CD4-positive, alpha-beta T cell (primary cell): Measurements from ENCODE around the gene RBMS1. TPM values are rescaled to one million over a fixed set of nuclear protein-coding genes. Genes with fewer than 3 reads are reported as not detected.

Experiments
- ATAC-seq: fragments of 200-7000 bp; cut with Tn5 transposase; one replicate; pipeline ENCODE4 v1.10.0; 2022; ENCODE audit warnings: mild to moderate bottlenecking; ENCODE audit not compliant: poor library complexity
- CTCF ChIA-PET: fragments of 350-600 bp; sonication (Branson Sonifier 250); formaldehyde crosslinking; loops from one replicate; lab custom pipeline; 2021; ENCODE audit warnings: antibody characterized with exemption, inconsistent platforms; lab: Charles Lee
- POLR2A ChIA-PET: fragments of 350-600 bp; sonication (Branson Sonifier 250); formaldehyde crosslinking; loops from one replicate; lab custom pipeline; 2021; ENCODE audit warnings: antibody characterized with exemption, inconsistent platforms; lab: Charles Lee
- DNase-seq, 14 experiments: peaks; one replicate each; pipeline ENCODE4 v3.0.0-alpha.2; 2013 to 2020; ENCODE audit warnings: mixed read lengths in 2 of 14
- H3K27ac ChIP-seq, 2 donors: one replicate each; pipeline versions ENCODE4 v1.5.1 to v1.7.0; 2013; ENCODE audit warnings: low read length in 2 of 2, low read depth in 1 of 2, mild to moderate bottlenecking in 1 of 2
- H3K27me3 ChIP-seq, 2 experiments: 1 replicate in 1 of 2; 2 replicates in 1 of 2; pipeline versions ENCODE4 v1.6.1 to v1.7.0; 2013; ENCODE audit warnings: low read length in 2 of 2, control low read depth in 1 of 2, mild to moderate bottlenecking in 1 of 2, moderate library complexity in 1 of 2; ENCODE audit not compliant: insufficient read depth in 2 of 2, control insufficient read depth in 1 of 2
- H3K36me3 ChIP-seq: one replicate; pipeline ENCODE4 v1.6.1; 2013; ENCODE audit warnings: low read length, control low read depth; ENCODE audit not compliant: insufficient read depth
- H3K4me1 ChIP-seq: one replicate; pipeline ENCODE4 v1.6.1; 2013; ENCODE audit warnings: low read length, control low read depth; ENCODE audit not compliant: insufficient read depth
- H3K4me3 ChIP-seq: one replicate; pipeline ENCODE4 v1.5.1; 2013; ENCODE audit warnings: mild to moderate bottlenecking, low read length, moderate library complexity
- H3K9me3 ChIP-seq, 2 experiments: 1 replicate in 1 of 2; 2 replicates in 1 of 2; pipeline versions ENCODE4 v1.6.1 to v1.7.0; 2013; ENCODE audit warnings: low read length in 2 of 2, mild to moderate bottlenecking in 2 of 2, control low read depth in 1 of 2, moderate library complexity in 1 of 2; ENCODE audit not compliant: control insufficient read depth in 1 of 2, insufficient read depth in 1 of 2
- H3K27ac Mint-ChIP-seq: one replicate; pipeline ENCODE4 v1.8.0; 2020; ENCODE audit warnings: mixed read lengths
- H3K27me3 Mint-ChIP-seq: one replicate; pipeline ENCODE4 v1.8.0; 2021; ENCODE audit warnings: mixed read lengths
- H3K36me3 Mint-ChIP-seq: one replicate; pipeline ENCODE4 v1.8.0; 2021; ENCODE audit warnings: low read depth, mixed read lengths
- H3K4me1 Mint-ChIP-seq: one replicate; pipeline ENCODE4 v1.8.0; 2021; ENCODE audit warnings: low read depth, mixed read lengths
- H3K4me3 Mint-ChIP-seq: one replicate; pipeline ENCODE4 v1.8.0; 2020; ENCODE audit warnings: mild to moderate bottlenecking, mixed read lengths
- H3K9me3 Mint-ChIP-seq: one replicate; pipeline ENCODE4 v1.8.0; 2020; ENCODE audit warnings: mixed read lengths
- intact Hi-C, 2 experiments: fragments of 100-400 bp; cut with DNase I in 1 of 2; cut with micrococcal nuclease in 1 of 2; formaldehyde crosslinking; loops; one replicate each; pipeline versions ENCODE4 v1.15.1 to v1.9.0; 2023 to 2025; cut with DNase I, micrococcal nuclease
- total RNA-seq, 174 experiments: library from RNA in 2 of 174; stranded (reverse) in 2 of 174; gene quantifications; one replicate each; pipeline ENCODE4 v1.2.3 and lab custom pipeline; 2021 to 2026
- TF ChIP-seq, protein P1 (sequence below): fragments of 200-600 bp; IDR thresholded peaks from one replicate; pipeline ENCODE4 v1.8.0; 2022; ENCODE audit warnings: antibody characterized with exemption, mild to moderate bottlenecking

Gene RBMS1
- total RNA-seq, 2 experiments from 2014 or later: 88.6 to 90.3 TPM

DNA sequence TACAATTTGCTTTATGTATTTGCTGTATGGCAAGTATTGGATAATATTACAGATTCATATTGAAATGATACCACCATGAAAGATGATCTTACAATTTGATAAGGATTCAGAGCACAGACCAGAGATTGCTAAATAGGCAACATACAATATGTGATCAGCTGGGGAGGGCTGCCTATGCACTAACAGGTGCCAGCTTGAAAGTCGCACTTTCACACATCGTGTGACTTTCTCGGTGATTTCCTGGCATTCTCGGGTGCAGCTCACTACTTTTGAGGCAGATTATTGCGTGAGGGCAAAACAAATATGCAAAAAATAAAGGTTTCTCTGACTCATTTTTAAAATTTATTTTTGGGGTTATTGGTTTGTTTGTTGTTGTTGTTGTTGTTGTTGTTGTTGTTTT, 36.0 kb downstream of the RBMS1 start:
- H3K36me3 Mint-ChIP-seq: peaks cover 24% of the 10 kb centered on the region
- Histone ChIP-seq H3K9me3 (no peaks in the 10 kb centered on the region), H3K36me3 (peaks cover 2% of the 10 kb centered on the region), H3K4me3 (no peak overlapping the region), H3K27me3 (no peaks in the 10 kb centered on the region), H3K27ac (no peak overlapping the region), H3K4me1 (peaks cover 30% of the 10 kb centered on the region)
- no peak overlapping the region for H3K27ac Mint-ChIP-seq
- DNase-seq (peak in 1 of 14 experiments; percentile 30), ATAC-seq (no peak)
- ChIA-PET POLR2A (interaction anchor here (0.9 to 2.0 kb wide), 4 partner anchors 10 to 51 kb away, joined by 3 to 7 read pairs (median 4); no protein-coding TSS in a partner anchor), CTCF (no interaction called here)
- TF ChIP-seq, protein P1, sequence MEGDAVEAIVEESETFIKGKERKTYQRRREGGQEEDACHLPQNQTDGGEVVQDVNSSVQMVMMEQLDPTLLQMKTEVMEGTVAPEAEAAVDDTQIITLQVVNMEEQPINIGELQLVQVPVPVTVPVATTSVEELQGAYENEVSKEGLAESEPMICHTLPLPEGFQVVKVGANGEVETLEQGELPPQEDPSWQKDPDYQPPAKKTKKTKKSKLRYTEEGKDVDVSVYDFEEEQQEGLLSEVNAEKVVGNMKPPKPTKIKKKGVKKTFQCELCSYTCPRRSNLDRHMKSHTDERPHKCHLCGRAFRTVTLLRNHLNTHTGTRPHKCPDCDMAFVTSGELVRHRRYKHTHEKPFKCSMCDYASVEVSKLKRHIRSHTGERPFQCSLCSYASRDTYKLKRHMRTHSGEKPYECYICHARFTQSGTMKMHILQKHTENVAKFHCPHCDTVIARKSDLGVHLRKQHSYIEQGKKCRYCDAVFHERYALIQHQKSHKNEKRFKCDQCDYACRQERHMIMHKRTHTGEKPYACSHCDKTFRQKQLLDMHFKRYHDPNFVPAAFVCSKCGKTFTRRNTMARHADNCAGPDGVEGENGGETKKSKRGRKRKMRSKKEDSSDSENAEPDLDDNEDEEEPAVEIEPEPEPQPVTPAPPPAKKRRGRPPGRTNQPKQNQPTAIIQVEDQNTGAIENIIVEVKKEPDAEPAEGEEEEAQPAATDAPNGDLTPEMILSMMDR: no peak
- no peaks in the 10 kb centered on the region for H3K9me3 Mint-ChIP-seq
- peaks cover 56% of the 10 kb centered on the region for H3K4me1 Mint-ChIP-seq
- no peaks in the 10 kb centered on the region for H3K27me3 Mint-ChIP-seq
- intact Hi-C loops: no loop called here
- H3K4me3 Mint-ChIP-seq: no peak overlapping the region

DNA sequence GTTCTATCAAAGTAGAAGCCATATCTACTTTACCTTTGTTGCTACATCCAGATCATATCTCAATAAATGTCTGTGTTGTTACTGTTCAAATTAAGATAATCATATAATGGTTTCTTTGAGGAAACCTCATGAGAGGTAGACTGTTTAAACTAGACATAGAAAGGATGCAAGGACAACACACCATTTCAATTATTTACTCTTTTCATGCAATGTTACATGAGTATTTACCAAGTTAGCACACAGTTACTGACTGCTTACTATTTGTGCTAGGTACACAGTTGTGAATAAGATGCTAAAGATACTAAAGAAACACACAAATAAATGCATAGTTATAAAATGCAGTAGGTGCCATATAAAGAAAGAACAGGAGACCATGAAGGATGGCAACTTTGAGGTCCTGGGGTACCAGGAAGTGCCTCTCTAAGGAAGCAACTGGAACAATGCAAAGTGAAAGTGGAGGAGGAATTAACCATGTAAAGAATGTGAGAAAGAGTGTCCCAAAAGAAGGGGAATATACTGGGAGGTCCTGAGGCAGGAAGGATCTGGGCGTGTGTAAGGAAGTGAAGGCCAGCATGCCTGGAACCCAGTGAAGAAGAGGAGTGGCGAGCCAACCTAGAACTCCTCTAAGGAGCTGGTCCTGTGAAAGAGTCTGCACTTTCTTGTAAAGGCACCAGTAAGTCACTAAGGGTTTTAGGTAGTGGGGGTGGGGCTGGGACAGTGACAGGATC, 39.4 kb downstream of the RBMS1 start:
- Mint-ChIP-seq H3K4me3 (no peak overlapping the region), H3K36me3 (peaks cover 22% of the 10 kb centered on the region), H3K27me3 (no peaks in the 10 kb centered on the region), H3K27ac (no peak overlapping the region), H3K9me3 (no peaks in the 10 kb centered on the region), H3K4me1 (peaks cover 39% of the 10 kb centered on the region)
- Histone ChIP-seq H3K36me3 (no peaks in the 10 kb centered on the region), H3K27ac (no peak overlapping the region), H3K27me3 (no peaks in the 10 kb centered on the region), H3K4me3 (no peak overlapping the region), H3K4me1 (peaks cover 16% of the 10 kb centered on the region), H3K9me3 (no peaks in the 10 kb centered on the region)
- no peak for DNase-seq
- ChIA-PET CTCF (no interaction called here), POLR2A (no interaction called here)
- intact Hi-C loops: no loop called here
- TF ChIP-seq, protein P1: no peak
- no peak for ATAC-seq

DNA sequence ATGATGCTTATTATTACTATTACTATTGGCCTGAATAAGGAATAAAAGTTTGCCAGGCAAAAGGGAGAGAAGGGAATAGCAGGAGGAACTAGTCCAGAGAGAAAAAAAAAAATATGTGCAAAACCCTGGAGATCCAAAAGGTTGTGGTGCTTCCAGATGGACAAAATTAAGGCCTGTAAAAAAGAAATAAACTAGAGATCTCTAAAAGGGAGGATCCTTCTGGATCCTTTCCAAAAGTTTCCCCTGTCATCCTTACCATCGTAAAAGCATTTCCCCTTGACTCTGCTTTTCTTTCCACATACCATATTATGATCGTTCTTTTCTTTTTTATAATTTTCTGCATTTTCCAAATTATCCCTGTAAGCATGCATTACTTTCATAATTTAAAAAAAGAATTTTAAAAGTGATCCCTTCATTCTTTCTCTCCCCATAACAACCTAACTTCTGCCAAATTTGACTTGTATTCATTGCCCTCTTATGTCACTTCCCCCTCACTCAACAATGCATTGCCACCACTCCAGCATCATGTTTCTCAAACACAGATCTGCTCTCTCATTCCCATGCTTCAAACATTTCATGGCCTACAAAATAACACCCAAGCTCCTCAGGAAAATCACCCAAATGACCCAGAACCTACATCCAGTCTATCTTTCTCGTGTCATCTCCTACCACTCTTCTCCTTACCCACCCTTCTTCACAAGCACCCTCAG, 40.3 kb downstream of the RBMS1 start:
- peaks cover 32% of the 10 kb centered on the region for H3K4me1 Mint-ChIP-seq
- H3K4me3 ChIP-seq: no peak overlapping the region
- no peaks in the 10 kb centered on the region for H3K27me3 Mint-ChIP-seq
- H3K27ac Mint-ChIP-seq: no peak overlapping the region
- TF ChIP-seq, protein P1: no peak
- intact Hi-C loops: no loop called here
- H3K4me3 Mint-ChIP-seq: no peak overlapping the region
- no peaks in the 10 kb centered on the region for H3K36me3 ChIP-seq
- H3K27me3 ChIP-seq: no peaks in the 10 kb centered on the region
- H3K4me1 ChIP-seq: peaks cover 15% of the 10 kb centered on the region
- ChIA-PET CTCF (no interaction called here), POLR2A (no interaction called here)
- H3K27ac ChIP-seq: no peak overlapping the region
- peaks cover 20% of the 10 kb centered on the region for H3K36me3 Mint-ChIP-seq
- no peak for DNase-seq
- H3K9me3 Mint-ChIP-seq: no peaks in the 10 kb centered on the region
- no peak for ATAC-seq
- H3K9me3 ChIP-seq: no peaks in the 10 kb centered on the region
